Fibroblast of villous mesenchyme (primary cell): Measurements from ENCODE around the gene BRINP1. TPM values are rescaled to one million over a fixed set of nuclear protein-coding genes. Genes with fewer than 3 reads are reported as not detected.

Experiments used
- DNase-seq: peaks from one replicate; pipeline ENCODE4 v3.0.0-alpha.2; 2010; ENCODE audit warnings: low read depth
- H3K4me3 ChIP-seq: 2 replicates; pipeline ENCODE4 v1.5.1; 2011; ENCODE audit warnings: low read depth, mild to moderate bottlenecking, low read length
- total RNA-seq: library from RNA; depleted of rRNA; stranded (reverse); fragments of >200 nt; gene quantifications from 2 replicates; pipeline ENCODE4 v1.2.3, GENCODE V29; 2012
- TF ChIP-seq, protein P1 (sequence below): IDR thresholded peaks from 2 replicates; pipeline ENCODE4 v1.5.1; 2012; ENCODE audit warnings: low read depth, mild to moderate bottlenecking, low read length; ENCODE audit not compliant: insufficient read depth

The BRINP1 gene
- total RNA-seq, 1 donor: under 0.01 TPM

DNA sequence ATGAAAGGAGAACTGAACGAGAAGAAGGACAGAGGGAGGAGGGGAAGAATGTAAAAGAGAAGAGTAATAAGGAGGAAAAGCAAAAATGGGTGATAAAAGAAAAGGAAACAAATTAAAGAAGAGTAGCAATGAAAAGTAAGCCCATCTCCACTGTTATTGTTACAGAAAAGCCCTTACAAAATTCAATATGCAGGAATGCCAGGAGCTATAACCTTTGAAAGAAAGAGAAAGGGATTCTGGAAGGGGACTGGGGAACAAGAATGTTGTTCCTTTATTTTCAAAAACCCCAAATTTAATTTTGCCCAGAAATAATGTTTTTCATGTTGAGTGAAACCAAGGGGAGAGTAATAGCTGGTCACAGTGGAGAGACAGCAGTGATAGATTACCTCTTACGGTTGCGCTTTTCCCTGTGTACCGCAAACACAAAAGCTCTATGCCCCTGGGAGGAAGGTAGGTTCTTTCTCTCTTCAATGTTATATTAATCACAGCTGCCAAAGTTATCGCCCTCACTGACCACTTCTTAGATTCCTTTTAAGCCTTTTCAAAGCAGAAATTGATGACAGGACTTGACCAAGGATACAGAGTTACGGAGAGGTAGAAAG lies 86.7 kb downstream of the BRINP1 start:
- TF ChIP-seq, protein P1, sequence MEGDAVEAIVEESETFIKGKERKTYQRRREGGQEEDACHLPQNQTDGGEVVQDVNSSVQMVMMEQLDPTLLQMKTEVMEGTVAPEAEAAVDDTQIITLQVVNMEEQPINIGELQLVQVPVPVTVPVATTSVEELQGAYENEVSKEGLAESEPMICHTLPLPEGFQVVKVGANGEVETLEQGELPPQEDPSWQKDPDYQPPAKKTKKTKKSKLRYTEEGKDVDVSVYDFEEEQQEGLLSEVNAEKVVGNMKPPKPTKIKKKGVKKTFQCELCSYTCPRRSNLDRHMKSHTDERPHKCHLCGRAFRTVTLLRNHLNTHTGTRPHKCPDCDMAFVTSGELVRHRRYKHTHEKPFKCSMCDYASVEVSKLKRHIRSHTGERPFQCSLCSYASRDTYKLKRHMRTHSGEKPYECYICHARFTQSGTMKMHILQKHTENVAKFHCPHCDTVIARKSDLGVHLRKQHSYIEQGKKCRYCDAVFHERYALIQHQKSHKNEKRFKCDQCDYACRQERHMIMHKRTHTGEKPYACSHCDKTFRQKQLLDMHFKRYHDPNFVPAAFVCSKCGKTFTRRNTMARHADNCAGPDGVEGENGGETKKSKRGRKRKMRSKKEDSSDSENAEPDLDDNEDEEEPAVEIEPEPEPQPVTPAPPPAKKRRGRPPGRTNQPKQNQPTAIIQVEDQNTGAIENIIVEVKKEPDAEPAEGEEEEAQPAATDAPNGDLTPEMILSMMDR: no peak
- H3K4me3 ChIP-seq: no peak overlapping the region
- no peak for DNase-seq

- DNase-seq: no peak
- no peak overlapping the region for H3K4me3 ChIP-seq
- TF ChIP-seq, protein P1: no peak
Measured at GRCh38 chr9:119280740-119281485, 88.3 kb downstream of the BRINP1 start.

GRCh38 chr9:119278171-119278570 lies 91.1 kb downstream of the BRINP1 start:
- no peak for DNase-seq
- TF ChIP-seq, protein P1: no peak
- H3K4me3 ChIP-seq: no peak overlapping the region

DNA sequence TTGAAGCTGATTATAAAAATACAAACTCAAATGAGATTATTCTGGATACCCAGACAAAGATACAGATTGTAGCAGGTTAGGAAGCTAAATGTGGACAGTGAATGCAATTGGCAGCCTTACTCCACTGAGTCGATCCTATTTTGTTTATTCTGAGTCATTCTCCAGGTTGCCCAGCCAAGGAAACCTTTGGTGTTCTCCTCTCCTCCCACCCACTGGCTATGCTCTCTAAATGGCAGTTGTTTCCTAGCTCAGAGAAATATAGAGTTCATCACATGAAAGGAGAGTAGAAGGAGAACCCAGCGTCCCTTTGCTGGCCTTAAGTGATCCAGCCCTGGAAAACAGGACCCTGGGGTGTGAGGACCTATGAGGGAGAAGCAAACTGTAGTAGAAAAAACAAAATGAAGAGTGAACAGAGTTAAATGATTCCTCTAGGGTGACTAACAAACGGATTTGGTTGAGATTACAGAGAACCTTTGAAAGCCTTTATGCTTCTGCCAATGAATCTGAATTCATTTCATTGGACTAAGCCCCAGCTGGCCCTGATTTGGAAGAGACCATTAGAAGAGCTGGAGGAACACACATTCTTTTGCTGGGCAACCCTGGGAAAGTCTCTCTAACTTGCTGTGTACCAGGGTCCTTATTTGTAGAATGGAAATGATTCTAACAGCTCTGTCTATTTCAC lies 95.1 kb downstream of the BRINP1 start:
- TF ChIP-seq, protein P1: no peak
- no peak for DNase-seq
- no peak overlapping the region for H3K4me3 ChIP-seq

DNA sequence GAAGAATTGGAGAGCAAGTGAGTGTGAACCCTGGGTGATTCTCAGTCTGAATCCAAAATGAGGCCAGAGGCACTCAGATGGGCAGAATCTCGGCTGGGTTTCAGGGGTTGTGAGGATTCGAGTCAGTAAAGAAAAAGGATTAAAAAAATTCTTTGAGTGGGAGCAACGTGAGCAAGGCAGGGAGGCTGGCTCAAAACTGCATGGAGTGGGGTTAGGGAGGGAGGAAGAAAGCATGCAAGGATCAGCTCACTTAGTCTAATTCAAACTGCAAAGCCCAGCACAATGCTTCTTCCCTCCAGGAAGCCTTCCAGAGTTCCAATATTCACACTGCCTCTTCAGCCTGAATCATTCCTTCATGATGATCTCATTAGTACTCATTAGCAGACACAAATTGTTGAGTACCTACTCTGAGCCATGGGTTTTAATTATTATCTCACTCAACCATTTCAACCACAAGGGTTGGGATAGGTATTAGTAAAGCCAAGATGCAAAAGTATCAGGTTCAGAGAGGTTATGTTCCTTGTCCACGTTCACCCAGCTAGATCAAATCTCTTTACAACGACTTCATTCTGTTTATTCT lies 95.8 kb downstream of the BRINP1 start:
- TF ChIP-seq, protein P1: no peak
- H3K4me3 ChIP-seq: no peak overlapping the region
- DNase-seq: no peak

GRCh38 chr9:119272500-119273211 lies 96.6 kb downstream of the BRINP1 start:
- no peak overlapping the region for H3K4me3 ChIP-seq
- DNase-seq: no peak
- TF ChIP-seq, protein P1: no peak
